ENCODE results near the gene RPL13. TPM values are rescaled to one million over a fixed set of nuclear protein-coding genes. Genes with fewer than 3 reads are reported as not detected.
"Not testable (repeated sequence)": the region's sequence is repeated elsewhere in the genome, so short reads cannot be mapped to it uniquely, and the experiment has no call there.

RPL13 gene
- total RNA-seq, 2 experiments from 2014 or later, result 2,645 to 2,648 TPM

DNA sequence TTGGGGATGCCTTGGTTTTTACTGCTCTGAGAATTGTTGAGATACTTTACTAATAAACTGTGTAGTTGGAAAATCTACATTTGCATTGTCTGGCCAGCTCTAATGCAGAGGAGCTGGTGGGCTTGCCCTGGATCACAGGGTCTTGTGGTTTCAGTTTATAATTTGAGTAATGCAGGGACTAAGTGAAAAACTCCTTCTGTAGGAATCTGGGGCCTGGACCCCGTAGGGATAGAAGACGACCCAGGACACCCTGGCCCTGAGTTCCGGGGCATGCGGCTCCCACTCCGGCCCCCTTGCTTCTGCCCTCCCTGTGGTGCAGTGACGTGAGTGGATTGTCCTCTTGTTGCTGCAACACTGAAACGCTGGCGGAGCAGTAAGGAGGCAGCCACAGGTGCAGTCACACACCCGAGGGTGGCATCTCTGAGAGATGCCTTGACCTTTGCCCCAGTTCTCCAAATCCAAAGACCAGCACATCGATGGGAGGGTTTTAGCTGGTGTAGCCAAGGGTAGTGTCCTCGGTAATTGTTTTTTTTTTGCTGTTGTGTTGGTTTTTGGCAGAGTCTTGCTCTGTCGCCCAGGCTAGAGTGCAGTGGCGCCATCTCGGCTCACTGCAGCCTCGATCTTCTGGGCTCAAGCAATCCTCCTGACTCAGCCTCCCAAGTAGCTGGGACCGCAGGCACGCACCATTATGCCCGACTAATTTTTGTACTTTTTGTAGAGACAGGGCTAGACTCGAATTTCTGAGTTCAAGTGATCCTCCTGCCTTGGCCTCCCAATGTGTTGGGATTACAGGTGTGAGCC is 2.6 kb upstream of the RPL13 start:
- ChIA-PET CTCF (interaction anchor here (0.5 to 1.0 kb wide), 3 partner anchors 8 to 243 kb away, joined by 3 read pairs; no protein-coding TSS in a partner anchor), POLR2A (no interaction called here)

DNA sequence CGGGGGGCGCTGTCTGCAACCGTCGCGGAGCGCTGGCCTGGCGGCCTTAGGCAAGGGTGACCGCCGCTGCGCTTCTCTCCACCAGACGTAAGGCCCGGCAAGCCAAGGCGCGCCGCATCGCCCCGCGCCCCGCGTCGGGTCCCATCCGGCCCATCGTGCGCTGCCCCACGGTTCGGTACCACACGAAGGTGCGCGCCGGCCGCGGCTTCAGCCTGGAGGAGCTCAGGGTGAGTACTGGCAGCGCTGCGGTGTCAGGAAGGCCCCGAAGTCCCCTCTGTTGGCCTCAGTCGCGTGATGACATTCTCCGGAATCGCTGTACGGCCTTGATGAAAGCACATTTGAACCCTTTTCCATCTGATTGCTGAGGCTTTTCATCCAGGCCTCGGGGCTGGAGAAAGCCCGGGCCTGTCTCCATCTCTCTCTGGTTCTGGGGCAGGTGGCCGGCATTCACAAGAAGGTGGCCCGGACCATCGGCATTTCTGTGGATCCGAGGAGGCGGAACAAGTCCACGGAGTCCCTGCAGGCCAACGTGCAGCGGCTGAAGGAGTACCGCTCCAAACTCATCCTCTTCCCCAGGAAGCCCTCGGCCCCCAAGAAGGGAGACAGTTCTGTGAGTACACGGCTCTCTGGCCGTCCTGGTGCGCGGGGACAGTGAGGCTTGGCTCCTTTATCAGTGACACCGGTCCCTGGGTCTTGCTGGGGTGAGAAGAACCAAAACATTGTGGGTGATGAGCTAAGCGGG is 831 bp downstream of the RPL13 start:
- CTCF ChIA-PET, result no interaction called here
- POLR2A ChIA-PET, result interaction anchor here (1.1 to 1.5 kb wide), 2 partner anchors 54 to 73 kb away, joined by 3 to 4 read pairs; partner anchors contain the start of gene SPG7

DNA sequence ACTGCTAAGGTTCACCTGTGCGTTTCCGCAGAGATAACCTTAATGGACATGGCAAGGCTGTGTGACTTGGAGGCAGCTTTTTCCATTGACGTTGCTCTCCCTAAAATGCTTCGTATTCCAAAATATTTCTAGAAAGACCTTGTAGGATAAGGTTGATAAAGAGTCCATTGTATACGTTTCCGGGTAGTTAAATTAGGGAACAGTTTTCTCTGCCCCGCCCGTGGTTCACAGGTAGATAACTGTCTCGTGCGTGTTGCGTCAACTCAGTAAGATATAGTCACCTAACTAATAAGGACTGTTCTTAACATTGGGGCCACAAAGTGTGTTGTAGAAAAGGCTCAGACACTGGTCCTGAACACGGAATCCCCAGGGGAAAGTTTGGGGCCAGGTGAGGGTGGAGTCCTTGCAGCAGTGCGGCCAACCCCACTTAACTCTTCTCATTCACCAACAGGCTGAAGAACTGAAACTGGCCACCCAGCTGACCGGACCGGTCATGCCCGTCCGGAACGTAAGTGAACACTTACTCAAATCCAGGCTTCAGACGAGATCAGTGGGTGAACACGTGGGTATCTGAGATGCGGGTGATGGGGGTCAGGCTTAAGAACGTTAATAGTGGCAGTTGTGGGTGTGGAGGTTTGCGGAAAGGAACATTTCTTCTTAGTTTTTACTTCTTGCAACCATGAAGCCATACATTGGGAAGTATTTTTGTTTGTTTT is 1.6 kb downstream of the RPL13 start:
- POLR2A ChIA-PET, result interaction anchor here (0.8 to 1.5 kb wide), 3 partner anchors 41 to 73 kb away, joined by 3 to 4 read pairs (median 3); partner anchors contain the start of gene SPG7

DNA sequence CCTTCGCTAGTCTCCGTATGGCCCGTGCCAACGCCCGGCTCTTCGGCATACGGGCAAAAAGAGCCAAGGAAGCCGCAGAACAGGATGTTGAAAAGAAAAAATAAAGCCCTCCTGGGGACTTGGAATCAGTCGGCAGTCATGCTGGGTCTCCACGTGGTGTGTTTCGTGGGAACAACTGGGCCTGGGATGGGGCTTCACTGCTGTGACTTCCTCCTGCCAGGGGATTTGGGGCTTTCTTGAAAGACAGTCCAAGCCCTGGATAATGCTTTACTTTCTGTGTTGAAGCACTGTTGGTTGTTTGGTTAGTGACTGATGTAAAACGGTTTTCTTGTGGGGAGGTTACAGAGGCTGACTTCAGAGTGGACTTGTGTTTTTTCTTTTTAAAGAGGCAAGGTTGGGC is 2.5 kb downstream of the RPL13 start:
- CTCF ChIA-PET, result no interaction called here
- POLR2A ChIA-PET, result interaction anchor here (0.8 kb wide), 1 partner anchor 40 kb away, joined by 3 read pairs; no protein-coding TSS in a partner anchor

More for the DNA sequence above, 1.6 kb downstream of the RPL13 start:
- CTCF ChIA-PET, result no interaction called here

DNA sequence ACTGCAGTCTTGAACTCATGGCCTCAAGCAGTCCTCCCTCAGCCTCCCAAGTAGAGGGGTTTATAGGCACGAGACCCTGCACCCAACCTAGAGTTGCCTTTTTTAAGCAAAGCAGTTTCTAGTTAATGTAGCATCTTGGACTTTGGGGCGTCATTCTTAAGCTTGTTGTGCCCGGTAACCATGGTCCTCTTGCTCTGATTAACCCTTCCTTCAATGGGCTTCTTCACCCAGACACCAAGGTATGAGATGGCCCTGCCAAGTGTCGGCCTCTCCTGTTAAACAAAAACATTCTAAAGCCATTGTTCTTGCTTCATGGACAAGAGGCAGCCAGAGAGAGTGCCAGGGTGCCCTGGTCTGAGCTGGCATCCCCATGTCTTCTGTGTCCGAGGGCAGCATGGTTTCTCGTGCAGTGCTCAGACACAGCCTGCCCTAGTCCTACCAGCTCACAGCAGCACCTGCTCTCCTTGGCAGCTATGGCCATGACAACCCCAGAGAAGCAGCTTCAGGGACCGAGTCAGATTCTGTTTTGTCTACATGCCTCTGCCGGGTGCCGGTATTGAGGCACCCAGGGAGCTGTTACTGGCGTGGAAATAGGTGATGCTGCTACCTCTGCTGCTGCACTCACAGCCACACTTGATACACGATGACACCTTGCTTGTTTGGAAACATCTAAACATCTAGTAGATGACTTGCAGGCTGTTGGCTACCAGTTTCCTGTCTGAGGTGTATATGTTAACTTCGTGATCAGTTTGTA is 3.3 kb downstream of the RPL13 start:
- ChIA-PET CTCF (interaction anchor here (1.2 kb wide), 2 partner anchors 12 to 103 kb away, joined by 3 to 5 read pairs; partner anchors contain the start of gene CPNE7), POLR2A (interaction anchor here (0.6 kb wide), 1 partner anchor 89 kb away, joined by 3 read pairs; no protein-coding TSS in a partner anchor)

DNA sequence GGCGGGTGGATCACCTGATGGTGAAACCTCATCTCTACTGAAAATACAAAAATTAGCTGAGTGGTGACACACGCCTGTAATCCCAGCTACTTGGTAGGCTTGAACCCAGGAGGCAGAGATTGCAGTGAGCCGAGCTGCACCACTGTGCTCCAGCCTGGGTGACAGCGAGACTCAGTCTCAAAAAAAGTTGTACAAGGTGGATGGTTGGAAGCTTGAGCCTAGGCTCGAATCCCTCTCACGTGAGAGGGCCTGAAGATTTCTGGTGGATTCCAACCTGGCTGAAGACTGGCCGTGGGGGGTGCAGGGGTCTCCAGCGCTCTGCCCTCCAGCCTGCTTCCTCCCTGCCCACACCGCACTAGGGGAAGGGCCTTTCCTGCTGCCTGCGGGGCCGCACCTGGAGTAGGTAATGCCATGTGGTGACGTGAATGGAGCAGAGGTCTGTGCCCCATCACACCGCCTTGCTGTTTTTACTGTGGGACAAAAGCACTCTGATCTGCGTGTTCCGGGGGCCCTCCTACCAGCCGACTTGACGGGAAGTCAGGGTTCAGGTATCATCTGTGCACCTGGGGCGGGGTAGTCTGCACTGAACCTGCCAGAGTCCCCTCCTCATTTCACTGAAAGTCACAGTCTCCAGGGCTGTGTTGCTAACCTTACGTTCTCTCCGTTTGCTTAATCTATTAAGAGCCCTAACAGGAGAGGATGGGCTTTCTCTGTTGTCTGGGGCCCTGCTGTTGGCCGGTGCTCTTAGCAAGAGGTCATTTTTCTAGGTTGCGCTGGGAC is 4.2 kb downstream of the RPL13 start:
- ChIA-PET CTCF (interaction anchor here (1.2 kb wide), 3 partner anchors 9 to 102 kb away, joined by 3 to 5 read pairs (median 3); partner anchors contain the start of gene CPNE7), POLR2A (interaction anchor here (0.6 kb wide), 1 partner anchor 88 kb away, joined by 3 read pairs; no protein-coding TSS in a partner anchor)

DNA sequence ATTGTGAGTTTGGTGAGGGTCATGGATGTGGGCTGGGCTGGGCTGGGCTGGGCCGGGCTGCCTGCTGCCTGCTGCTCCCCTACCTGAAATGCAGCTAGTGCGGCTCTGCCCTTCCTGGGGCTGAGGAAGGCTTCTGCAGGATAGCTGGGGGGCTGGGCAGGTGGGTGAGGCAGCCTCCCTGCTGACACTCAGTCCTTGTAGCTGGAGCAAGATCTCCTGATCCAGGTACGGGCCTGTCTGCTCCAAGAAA is 4.7 kb downstream of the RPL13 start:
- CTCF ChIA-PET, result interaction anchor here (0.6 to 1.2 kb wide), 2 partner anchors 9 to 88 kb away, joined by 3 read pairs; no protein-coding TSS in a partner anchor

DNA sequence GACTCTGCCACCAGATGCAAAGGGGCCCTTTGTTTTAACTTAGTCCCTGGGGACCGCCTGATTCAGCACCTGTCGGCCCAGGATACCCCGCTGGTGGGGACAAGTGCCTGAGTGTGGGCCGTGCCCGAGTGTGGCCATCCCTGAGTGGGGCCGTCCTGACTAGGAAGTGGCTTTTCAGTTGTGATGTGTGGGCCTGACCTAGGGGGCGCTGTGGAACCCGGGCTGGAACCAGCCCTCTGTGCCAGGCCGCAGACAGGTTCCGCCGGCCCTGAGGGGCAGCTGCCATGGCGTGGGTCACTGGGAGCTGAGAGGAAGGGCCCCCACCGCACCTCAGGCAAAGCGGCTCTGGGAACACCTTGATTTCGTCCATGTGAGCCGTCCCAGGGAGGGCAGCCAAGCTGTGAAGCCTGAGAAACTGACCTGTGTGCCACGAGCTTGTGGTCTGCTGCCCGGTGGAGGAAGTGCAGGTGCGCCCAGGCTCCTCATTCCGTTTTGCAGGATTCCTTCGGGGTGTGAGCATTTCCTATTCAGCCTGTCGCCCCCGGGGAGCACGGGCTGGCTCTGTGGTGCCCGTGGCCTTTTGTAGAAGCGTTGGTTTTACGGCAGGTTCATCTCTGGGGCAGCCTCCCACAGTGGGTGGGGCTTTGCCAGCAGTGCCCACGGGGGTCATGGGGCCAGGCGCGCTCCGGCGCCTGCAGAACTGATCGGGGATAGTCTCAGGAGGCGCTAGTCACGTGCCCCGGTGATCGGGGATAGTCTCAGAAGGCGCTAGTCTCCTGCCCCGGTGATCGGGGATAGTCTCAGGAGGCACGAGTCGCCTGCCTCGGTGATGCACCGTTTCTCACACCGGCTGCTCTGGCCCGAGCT is 5.3 kb downstream of the RPL13 start:
- ChIA-PET POLR2A (no interaction called here), CTCF (interaction anchor here (0.6 to 1.2 kb wide), 5 partner anchors 10 to 698 kb away, joined by 3 to 4 read pairs (median 3); no protein-coding TSS in a partner anchor)

More for the DNA sequence above, 4.7 kb downstream of the RPL13 start:
- POLR2A ChIA-PET, result no interaction called here

DNA sequence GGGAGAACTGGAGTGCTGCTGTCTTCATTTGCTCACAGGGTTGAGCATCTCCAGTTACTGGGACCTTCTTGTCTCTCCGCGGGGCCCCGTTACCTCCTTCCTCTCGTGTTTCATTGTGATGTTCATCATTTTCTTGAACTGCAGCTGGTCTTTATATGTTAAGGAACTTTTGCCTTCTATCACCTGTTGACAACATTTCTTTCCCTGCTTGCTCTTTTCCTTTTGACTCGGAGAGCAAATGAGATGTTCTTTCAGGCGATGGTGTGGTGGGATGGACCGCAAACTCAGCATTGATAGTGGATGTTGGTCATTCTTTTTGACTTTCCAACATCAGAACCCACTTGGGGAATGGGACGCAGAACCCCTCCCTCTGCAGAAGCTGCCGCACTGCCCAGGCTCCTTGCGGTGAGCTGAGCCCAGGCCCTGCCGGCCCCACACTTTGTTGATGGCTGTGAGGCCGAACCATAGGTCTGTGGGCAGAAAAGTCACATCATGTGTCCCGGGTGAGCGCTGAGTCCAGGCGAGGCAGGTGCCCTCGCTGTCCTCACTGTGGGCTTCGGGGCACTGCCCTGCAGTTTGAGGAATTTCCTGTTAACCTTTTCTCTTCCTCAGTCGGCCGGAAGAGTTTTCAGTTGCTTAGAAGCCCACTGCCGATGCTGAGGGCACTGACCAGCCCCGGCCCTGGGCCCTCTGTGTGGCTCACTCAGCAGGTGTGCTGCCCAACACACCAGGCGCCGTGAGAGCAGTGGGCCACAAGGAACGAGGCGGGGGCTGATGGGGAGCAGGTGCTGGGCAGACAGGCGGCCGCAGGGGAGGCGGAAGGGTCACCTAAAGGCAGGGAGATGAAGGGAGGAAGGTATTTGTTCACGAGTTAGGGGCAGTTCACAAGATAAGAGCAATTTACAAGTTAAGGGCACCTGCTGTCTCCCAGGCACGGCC is 7.4 kb downstream of the RPL13 start:
- POLR2A ChIA-PET, result no interaction called here
- CTCF ChIA-PET, result interaction anchor here (0.8 to 0.9 kb wide), 2 partner anchors 8 to 119 kb away, joined by 3 read pairs; partner anchors contain the start of genes CDK10 and CPNE7

DNA sequence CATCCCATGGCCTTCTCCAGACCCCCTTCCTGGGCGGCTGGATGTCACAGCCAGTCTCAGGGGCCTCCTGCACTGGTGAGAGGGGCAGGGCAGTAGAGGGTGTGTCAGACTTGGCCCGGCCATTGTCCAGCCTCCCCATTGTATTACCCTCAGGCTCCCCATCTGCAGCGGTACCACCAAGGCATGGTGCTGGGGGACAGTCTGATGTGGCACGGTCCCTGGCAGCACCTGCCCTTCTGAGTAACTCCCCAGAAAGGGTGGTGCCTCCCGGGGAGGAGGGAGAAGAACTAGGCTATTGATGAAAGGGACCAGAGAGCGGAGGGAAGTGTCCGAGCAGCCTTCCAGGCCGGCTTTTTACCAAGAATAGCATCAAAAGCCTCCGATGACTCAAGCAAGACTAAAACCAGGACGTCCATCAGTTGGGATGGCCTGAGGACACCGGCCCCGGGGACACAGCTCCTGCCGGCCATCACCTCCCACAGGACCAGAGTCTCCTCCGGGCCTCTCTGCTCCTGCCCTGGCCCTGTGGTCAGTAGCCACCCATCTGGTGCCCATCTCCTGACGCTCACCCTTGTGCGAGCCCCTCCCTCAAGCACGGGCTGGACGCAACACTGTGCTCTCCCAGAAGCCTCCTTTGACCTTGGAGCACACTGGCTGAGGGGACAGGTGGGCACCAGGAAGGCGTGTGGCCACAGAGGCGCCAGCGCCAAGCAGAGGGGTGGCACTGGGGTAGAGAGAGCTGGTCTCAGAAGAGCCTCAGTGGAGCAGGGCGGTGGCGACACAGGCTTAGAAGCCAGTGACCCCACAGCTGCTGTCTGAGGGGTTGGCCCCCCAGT is 9.2 kb downstream of the RPL13 start:
- ChIA-PET POLR2A (interaction anchor here (0.6 kb wide), 1 partner anchor 1000 kb away, joined by 3 read pairs; the partner anchor contains the start of gene ZC3H18), CTCF (no interaction called here)

DNA sequence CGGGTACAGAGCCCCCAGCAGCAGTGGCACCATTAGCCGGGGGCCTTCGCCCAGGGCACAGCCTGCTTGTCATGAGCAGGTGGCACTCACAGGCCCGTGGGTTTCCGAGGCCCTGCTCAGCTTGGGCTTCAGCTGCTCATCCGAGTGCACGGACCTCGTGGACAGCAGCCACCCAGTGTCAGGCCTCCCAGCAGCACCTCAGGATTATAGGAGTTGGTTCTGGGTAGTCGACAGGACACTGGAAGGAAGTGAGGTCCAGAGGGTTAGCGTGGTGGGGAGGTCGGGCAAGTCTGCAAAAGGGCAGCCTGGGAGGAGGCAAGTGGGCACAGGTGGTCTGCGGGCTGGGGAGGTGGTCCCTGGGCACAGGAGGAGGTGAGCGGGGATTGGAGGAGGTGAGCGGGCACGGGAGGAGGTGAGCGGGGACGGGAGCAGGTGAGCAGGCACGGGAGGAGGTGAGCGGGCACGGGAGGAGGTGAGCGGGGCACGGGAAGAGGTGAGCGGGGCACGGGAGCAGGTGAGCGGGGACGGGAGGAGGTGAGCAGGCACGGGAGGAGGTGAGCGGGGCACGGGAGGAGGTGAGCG is 10.0 kb downstream of the RPL13 start:
- POLR2A ChIA-PET, result interaction anchor here (0.6 kb wide), 1 partner anchor 1000 kb away, joined by 3 read pairs; the partner anchor contains the start of gene ZC3H18

DNA sequence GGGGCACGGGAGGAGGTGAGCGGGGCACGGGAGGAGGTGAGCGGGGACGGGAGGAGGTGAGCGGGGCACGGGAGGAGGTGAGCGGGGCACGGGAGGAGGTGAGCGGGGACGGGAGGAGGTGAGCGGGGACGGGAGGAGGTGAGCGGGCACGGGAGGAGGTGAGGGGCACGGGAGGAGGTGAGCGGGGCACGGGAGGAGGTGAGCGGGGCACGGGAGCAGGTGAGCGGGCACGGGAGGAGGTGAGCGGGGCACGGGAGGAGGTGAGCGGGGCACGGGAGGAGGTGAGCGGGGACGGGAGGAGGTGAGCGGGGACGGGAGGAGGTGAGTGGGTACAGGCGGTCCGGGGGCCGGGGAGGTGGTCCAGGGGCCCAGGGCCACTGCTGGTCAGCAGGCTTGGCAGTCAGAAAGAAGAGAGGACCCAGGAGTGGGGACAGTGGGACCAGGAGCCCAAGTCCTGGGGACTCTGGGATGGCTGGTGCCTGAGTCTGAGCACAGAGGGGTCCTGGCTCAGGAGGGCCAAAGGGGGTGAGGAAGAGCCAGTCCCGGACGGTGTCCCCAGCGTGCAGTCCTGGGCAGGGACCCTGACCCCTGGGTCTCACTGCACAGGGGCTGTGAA is 10.6 kb downstream of the RPL13 start:
- POLR2A ChIA-PET, CTCF ChIA-PET: not testable (repeated sequence)

More for the DNA sequence above, 10.0 kb downstream of the RPL13 start:
- CTCF ChIA-PET, result no interaction called here

DNA sequence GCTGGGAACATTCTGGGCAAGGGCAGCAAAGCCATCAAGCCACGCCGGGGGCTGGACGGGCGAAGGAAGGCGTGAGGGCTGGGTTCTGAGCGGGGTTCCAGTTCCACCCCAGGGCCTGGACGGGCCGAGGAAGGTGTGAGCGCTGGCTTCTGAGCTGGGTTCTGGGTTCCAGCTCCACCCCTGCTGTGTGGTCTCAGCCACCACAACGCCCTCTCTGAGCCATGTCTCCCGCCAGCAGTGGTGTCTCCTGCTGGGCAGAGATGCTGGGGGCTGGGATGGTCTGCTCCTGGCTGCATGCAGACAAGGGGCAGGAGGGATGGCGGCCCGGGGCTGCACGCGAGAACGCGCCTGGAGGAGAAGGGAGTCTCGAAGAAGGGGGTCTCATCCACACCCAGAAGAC is 11.2 kb downstream of the RPL13 start:
- ChIA-PET POLR2A (no interaction called here), CTCF (no interaction called here)

DNA sequence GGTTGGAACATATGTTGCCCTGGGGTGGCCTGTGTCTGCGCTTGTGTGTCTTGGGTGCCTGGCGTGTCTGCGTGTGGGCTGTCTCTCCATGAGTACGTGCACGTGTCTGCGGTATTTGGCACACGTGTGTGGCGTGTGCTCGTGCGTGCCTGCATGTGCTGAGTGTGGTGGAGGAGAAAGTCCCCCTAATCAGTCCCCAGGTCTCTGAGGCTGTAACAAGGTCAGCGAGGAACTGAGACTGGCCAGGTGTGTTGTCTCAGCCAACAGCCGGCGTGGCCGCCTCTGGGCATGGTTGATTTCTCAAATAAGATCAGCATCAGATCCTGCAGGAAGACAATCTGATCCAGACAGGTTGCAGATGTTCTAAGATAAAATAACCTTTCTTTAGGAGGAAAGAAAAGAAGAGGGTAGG is 11.6 kb downstream of the RPL13 start:
- POLR2A ChIA-PET, result no interaction called here
- CTCF ChIA-PET, result no interaction called here

Measured in activated CD8-positive, alpha-beta memory T cell treated with anti-CD3 and anti-CD28 coated beads for 36 hours (primary cell).